AG10803 (cell line): Measurements from ENCODE around the gene KDELR1.

Experiments
- DNase-seq: peaks from one replicate; pipeline ENCODE4 v3.0.0; 2010; ENCODE audit warnings: low read depth
- H3K4me3 ChIP-seq: 2 replicates; pipeline ENCODE4 v1.5.1; 2011; ENCODE audit warnings: mild to moderate bottlenecking, low read length, control low read depth
- CTCF ChIP-seq: conservative IDR thresholded peaks from 2 replicates; pipeline ENCODE4 v1.5.1; 2011; ENCODE audit warnings: mild to moderate bottlenecking, low read length, control low read depth, inconsistent platforms

KDELR1 gene

GRCh38 chr19:48405850-48406249, 14.5 kb upstream of the KDELR1 start:
- no peak for TF ChIP-seq CTCF
- no peak for DNase-seq
- H3K4me3 ChIP-seq: no peak overlapping the region

- DNase-seq: no peak
- TF ChIP-seq CTCF: no peak
- H3K4me3 ChIP-seq: no peak overlapping the region
Observed at GRCh38 chr19:48405010-48405659, 13.8 kb upstream of the KDELR1 start.

- peak; percentile 55 for DNase-seq
- no peak for TF ChIP-seq CTCF
- no peak overlapping the region for H3K4me3 ChIP-seq
Observed at GRCh38 chr19:48403606-48404005, 12.3 kb upstream of the KDELR1 start.

- no peak for TF ChIP-seq CTCF
- no peak for DNase-seq
- no peak overlapping the region for H3K4me3 ChIP-seq
Observed at GRCh38 chr19:48401287-48401686, 9.9 kb upstream of the KDELR1 start.

GRCh38 chr19:48400018-48400742, 8.8 kb upstream of the KDELR1 start:
- H3K4me3 ChIP-seq: peak overlapping the region; percentile 52
- TF ChIP-seq CTCF: no peak
- peak; percentile 82 for DNase-seq

GRCh38 chr19:48398375-48399235, 7.3 kb upstream of the KDELR1 start:
- H3K4me3 ChIP-seq: peak overlapping the region; percentile 68

More at GRCh38 chr19:48398375-48399235, 7.3 kb upstream of the KDELR1 start:
- DNase-seq: peak; percentile 84
- no peak for TF ChIP-seq CTCF
